Measurements from ENCODE around the gene SMG5. TPM values are rescaled to one million over a fixed set of nuclear protein-coding genes. Genes with fewer than 3 reads are reported as not detected.

SMG5 gene
- total RNA-seq, 1 experiment from 2014 or later, result 109 TPM

DNA sequence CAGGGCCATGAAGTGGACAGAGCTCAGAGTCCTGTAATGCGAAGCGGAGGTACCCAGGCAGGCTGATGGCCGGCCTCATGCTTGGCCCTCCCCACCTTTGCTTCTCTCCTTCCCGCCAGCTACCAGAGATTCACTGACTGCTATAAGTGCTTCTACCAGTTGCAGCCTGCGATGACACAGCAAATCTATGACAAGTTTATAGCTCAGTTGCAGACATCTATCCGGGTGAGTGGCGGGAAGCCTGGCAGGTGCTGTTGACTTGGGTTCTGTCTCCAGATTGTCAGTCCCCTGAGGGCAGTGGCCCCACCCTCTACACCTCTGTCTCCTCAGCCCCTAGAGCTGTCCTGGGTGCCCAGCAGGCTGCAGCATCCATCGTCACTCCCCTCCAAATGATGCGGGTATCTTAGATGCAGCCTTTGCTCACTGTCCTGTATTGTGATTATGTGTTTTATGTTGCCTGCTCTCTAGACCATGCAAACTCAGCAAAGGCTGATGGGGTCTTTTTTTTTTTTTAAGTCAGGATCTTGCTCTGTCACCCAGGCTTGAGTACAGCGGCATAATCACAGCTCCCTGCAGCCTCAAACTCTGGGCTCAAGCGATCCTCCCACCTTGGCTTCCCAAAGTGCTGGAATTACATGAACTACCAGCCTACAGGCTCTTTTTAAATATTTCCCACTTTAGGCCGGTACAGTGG lies 50.3 kb downstream of the SMG5 start (continued):
- TF ChIP-seq, protein P1, sequence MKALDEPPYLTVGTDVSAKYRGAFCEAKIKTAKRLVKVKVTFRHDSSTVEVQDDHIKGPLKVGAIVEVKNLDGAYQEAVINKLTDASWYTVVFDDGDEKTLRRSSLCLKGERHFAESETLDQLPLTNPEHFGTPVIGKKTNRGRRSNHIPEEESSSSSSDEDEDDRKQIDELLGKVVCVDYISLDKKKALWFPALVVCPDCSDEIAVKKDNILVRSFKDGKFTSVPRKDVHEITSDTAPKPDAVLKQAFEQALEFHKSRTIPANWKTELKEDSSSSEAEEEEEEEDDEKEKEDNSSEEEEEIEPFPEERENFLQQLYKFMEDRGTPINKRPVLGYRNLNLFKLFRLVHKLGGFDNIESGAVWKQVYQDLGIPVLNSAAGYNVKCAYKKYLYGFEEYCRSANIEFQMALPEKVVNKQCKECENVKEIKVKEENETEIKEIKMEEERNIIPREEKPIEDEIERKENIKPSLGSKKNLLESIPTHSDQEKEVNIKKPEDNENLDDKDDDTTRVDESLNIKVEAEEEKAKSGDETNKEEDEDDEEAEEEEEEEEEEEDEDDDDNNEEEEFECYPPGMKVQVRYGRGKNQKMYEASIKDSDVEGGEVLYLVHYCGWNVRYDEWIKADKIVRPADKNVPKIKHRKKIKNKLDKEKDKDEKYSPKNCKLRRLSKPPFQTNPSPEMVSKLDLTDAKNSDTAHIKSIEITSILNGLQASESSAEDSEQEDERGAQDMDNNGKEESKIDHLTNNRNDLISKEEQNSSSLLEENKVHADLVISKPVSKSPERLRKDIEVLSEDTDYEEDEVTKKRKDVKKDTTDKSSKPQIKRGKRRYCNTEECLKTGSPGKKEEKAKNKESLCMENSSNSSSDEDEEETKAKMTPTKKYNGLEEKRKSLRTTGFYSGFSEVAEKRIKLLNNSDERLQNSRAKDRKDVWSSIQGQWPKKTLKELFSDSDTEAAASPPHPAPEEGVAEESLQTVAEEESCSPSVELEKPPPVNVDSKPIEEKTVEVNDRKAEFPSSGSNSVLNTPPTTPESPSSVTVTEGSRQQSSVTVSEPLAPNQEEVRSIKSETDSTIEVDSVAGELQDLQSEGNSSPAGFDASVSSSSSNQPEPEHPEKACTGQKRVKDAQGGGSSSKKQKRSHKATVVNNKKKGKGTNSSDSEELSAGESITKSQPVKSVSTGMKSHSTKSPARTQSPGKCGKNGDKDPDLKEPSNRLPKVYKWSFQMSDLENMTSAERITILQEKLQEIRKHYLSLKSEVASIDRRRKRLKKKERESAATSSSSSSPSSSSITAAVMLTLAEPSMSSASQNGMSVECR (CRISPR knock-in tag; IDR thresholded peaks at IDR 0.05; ENCODE audit: borderline replicate concordance), result no peak
- TF ChIP-seq ZNF671 (CRISPR knock-in tag; IDR thresholded peaks at IDR 0.05) (no peak), ZBTB43 (CRISPR knock-in tag; IDR thresholded peaks at IDR 0.05) (no peak), ATF3 (CRISPR knock-in tag; conservative IDR thresholded peaks at IDR 0.05) (no peak), CREM (CRISPR knock-in tag; IDR thresholded peaks at IDR 0.05) (no peak), ZNF396 (CRISPR knock-in tag; IDR thresholded peaks at IDR 0.05; ENCODE audit: borderline replicate concordance) (no peak), MXD4 (CRISPR knock-in tag; IDR thresholded peaks at IDR 0.05; ENCODE audit: borderline replicate concordance) (no peak)
- TF ChIP-seq, protein P2, sequence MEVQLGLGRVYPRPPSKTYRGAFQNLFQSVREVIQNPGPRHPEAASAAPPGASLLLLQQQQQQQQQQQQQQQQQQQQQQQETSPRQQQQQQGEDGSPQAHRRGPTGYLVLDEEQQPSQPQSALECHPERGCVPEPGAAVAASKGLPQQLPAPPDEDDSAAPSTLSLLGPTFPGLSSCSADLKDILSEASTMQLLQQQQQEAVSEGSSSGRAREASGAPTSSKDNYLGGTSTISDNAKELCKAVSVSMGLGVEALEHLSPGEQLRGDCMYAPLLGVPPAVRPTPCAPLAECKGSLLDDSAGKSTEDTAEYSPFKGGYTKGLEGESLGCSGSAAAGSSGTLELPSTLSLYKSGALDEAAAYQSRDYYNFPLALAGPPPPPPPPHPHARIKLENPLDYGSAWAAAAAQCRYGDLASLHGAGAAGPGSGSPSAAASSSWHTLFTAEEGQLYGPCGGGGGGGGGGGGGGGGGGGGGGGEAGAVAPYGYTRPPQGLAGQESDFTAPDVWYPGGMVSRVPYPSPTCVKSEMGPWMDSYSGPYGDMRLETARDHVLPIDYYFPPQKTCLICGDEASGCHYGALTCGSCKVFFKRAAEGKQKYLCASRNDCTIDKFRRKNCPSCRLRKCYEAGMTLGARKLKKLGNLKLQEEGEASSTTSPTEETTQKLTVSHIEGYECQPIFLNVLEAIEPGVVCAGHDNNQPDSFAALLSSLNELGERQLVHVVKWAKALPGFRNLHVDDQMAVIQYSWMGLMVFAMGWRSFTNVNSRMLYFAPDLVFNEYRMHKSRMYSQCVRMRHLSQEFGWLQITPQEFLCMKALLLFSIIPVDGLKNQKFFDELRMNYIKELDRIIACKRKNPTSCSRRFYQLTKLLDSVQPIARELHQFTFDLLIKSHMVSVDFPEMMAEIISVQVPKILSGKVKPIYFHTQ (CRISPR knock-in tag; IDR thresholded peaks at IDR 0.05), result no peak

- Mint-ChIP-seq H3K4me1 (peaks cover 1% of the 10 kb centered on the region), H3K36me3 (peaks cover 38% of the 10 kb centered on the region), H3K4me3 (no peak overlapping the region), H3K27me3 (ENCODE audit: low read depth) (no peaks in the 10 kb centered on the region), H3K9me3 (no peaks in the 10 kb centered on the region), H3K27ac (no peak overlapping the region)
- ATAC-seq (no peak), DNase-seq (ENCODE audit: low spot score) (no peak)
- ChIA-PET POLR2A (interaction anchor here (0.9 kb wide), 1 partner anchor 9 kb away, joined by 3 read pairs; no protein-coding TSS in a partner anchor), CTCF (interaction anchor here (1.2 to 5.3 kb wide), 2 partner anchors 85 to 89 kb away, joined by 3 to 34 read pairs; no protein-coding TSS in a partner anchor)
- TF ChIP-seq CREB1 (CRISPR knock-in tag; IDR thresholded peaks at IDR 0.05), result no peak
- no peak for TF ChIP-seq NR1H2 (CRISPR knock-in tag; IDR thresholded peaks at IDR 0.05)
- TF ChIP-seq RORB (CRISPR knock-in tag; IDR thresholded peaks at IDR 0.05), result no peak
- no peak for TF ChIP-seq IRF2 (CRISPR knock-in tag; IDR thresholded peaks at IDR 0.05; ENCODE audit: borderline replicate concordance, low read depth)
- TF ChIP-seq, protein P3, sequence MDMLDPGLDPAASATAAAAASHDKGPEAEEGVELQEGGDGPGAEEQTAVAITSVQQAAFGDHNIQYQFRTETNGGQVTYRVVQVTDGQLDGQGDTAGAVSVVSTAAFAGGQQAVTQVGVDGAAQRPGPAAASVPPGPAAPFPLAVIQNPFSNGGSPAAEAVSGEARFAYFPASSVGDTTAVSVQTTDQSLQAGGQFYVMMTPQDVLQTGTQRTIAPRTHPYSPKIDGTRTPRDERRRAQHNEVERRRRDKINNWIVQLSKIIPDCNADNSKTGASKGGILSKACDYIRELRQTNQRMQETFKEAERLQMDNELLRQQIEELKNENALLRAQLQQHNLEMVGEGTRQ (CRISPR knock-in tag; IDR thresholded peaks at IDR 0.05), result no peak
- no peak for TF ChIP-seq TEAD1 (CRISPR knock-in tag; IDR thresholded peaks at IDR 0.05)
- TF ChIP-seq CREM (CRISPR knock-in tag; IDR thresholded peaks at IDR 0.05), result no peak
- TF ChIP-seq TCF7 (CRISPR knock-in tag; IDR thresholded peaks at IDR 0.05; ENCODE audit: low read depth), result no peak
- no peak for TF ChIP-seq CBFB (CRISPR knock-in tag; IDR thresholded peaks at IDR 0.05; ENCODE audit: low read depth)
- no peak for TF ChIP-seq SMAD3 (CRISPR knock-in tag; IDR thresholded peaks at IDR 0.05; ENCODE audit: borderline replicate concordance)
- TF ChIP-seq NFATC4 (CRISPR knock-in tag; IDR thresholded peaks at IDR 0.05), result no peak
- no peak for TF ChIP-seq FOXK1 (CRISPR knock-in tag; IDR thresholded peaks at IDR 0.05)
- no peak for TF ChIP-seq CTCF (IDR thresholded peaks at IDR 0.05)
- no peak for TF ChIP-seq ATF1 (CRISPR knock-in tag; IDR thresholded peaks at IDR 0.05)
- TF ChIP-seq ESRRA (CRISPR knock-in tag; IDR thresholded peaks at IDR 0.05; ENCODE audit: borderline replicate concordance), result no peak
Measured at GRCh38 chr1:156230473-156230837, 52.2 kb downstream of the SMG5 start.

Data from WTC11 (cell line).